Lung (tissue), 12 donors: Measurements from ENCODE around the gene AASDHPPT. TPM values are rescaled to one million over a fixed set of nuclear protein-coding genes. Genes with fewer than 3 reads are reported as not detected.

Source experiments
- ATAC-seq: fragments of 200-7000 bp; cut with Tn5 transposase; one replicate; pipeline ENCODE4 v1.9.1; 2020; ENCODE audit warnings: moderate number of reproducible peaks; ENCODE audit not compliant: insufficient read depth, low FRiP score
- DNase-seq, 3 donors: peaks; one replicate each; pipeline ENCODE4 v3.0.0-alpha.2; 2013 to 2017
- H3K27ac ChIP-seq, 2 donors: one replicate each; pipeline ENCODE4 v1.5.1; 2013; ENCODE audit warnings: mild to moderate bottlenecking in 2 of 2, moderate library complexity in 2 of 2, control low read depth in 1 of 2, inconsistent platforms in 1 of 2, low read depth in 1 of 2, low read length in 1 of 2
- H3K27me3 ChIP-seq, 3 donors: one replicate each; pipeline ENCODE4 v1.5.1; 2013; ENCODE audit warnings: low read length in 2 of 3; ENCODE audit not compliant: control insufficient read depth in 3 of 3, insufficient read depth in 3 of 3
- H3K36me3 ChIP-seq, 4 donors: one replicate each; pipeline ENCODE4 v1.5.1; 2013; ENCODE audit warnings: low read length in 4 of 4, mild to moderate bottlenecking in 1 of 4, moderate library complexity in 1 of 4; ENCODE audit not compliant: control insufficient read depth in 4 of 4, insufficient read depth in 4 of 4
- H3K4me1 ChIP-seq, 5 donors: one replicate each; pipeline ENCODE4 v1.5.1; 2013; ENCODE audit warnings: low read length in 5 of 5, mild to moderate bottlenecking in 2 of 5, moderate library complexity in 1 of 5; ENCODE audit not compliant: control insufficient read depth in 5 of 5, insufficient read depth in 5 of 5
- H3K4me3 ChIP-seq: one replicate; pipeline ENCODE4 v1.5.1; 2013; ENCODE audit warnings: mild to moderate bottlenecking, control low read depth, moderate library complexity
- H3K9ac ChIP-seq, 2 donors: one replicate each; pipeline ENCODE4 v1.5.1; 2013; ENCODE audit warnings: low read length in 2 of 2, control low read depth in 1 of 2; ENCODE audit not compliant: insufficient read depth in 1 of 2
- H3K9me3 ChIP-seq, 4 donors: one replicate each; pipeline ENCODE4 v1.5.1; 2013; ENCODE audit warnings: low read length in 3 of 4, mild to moderate bottlenecking in 1 of 4, moderate library complexity in 1 of 4; ENCODE audit not compliant: control insufficient read depth in 4 of 4, insufficient read depth in 3 of 4
- WGBS, 2 donors: extraction: QIAGEN DNeasy Blood & Tissue Kit; methylation state at CpG; one replicate each; pipeline ENCODE4 v1.1.7; 2013; 5-methylcytosine and 5-hydroxymethylcytosine counted together
- polyA plus RNA-seq, 2 donors: library from polyadenylated mRNA; stranded (reverse); fragments of 200-250 nt; gene quantifications; one replicate each; pipeline ENCODE4 v1.2.1, GENCODE V29; 2013
- total RNA-seq, 2 donors: library from RNA; depleted of rRNA in 1 of 2; stranded (reverse); fragments of >200 nt in 1 of 2; gene quantifications; one replicate each; pipeline ENCODE4 v1.2.1, GENCODE V29; 2014 to 2021
- TF ChIP-seq, protein P1 (sequence below): IDR thresholded peaks from 2 replicates; pipeline ENCODE4 v1.5.1; 2012; ENCODE audit warnings: mild to moderate bottlenecking; ENCODE audit errors: control extremely low read depth, extremely low read depth
- donor health status: control.
- donor health status: control.
- donor health status: Bipolar disorder and iron deficiency.
- donor health status: healthy.
- donor health status: DM: yes; HTN: yes; CAD: no.

The AASDHPPT gene
- total and polyA plus RNA-seq, 4 donors = 13.0 to 57.2 (median 19.9) TPM

- TF ChIP-seq, protein P1, sequence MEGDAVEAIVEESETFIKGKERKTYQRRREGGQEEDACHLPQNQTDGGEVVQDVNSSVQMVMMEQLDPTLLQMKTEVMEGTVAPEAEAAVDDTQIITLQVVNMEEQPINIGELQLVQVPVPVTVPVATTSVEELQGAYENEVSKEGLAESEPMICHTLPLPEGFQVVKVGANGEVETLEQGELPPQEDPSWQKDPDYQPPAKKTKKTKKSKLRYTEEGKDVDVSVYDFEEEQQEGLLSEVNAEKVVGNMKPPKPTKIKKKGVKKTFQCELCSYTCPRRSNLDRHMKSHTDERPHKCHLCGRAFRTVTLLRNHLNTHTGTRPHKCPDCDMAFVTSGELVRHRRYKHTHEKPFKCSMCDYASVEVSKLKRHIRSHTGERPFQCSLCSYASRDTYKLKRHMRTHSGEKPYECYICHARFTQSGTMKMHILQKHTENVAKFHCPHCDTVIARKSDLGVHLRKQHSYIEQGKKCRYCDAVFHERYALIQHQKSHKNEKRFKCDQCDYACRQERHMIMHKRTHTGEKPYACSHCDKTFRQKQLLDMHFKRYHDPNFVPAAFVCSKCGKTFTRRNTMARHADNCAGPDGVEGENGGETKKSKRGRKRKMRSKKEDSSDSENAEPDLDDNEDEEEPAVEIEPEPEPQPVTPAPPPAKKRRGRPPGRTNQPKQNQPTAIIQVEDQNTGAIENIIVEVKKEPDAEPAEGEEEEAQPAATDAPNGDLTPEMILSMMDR = no peak
- ATAC-seq (no peak), DNase-seq (no peak)
- no peak overlapping the region for H3K9ac ChIP-seq
- H3K4me3 ChIP-seq = no peak overlapping the region
- 96 to 98% methylated on average over 1 of the region's 1 CpG for WGBS, 2 donors
- no peak overlapping the region for H3K27ac ChIP-seq
- no peaks in the 10 kb centered on the region for H3K27me3 ChIP-seq
- peaks cover 3 to 55% (median 30%) of the 10 kb centered on the region in 4 donors for H3K36me3 ChIP-seq
- H3K4me1 ChIP-seq = peaks cover 0 to 6% (median 3%) of the 10 kb centered on the region in 5 donors
- H3K9me3 ChIP-seq = no peaks in the 10 kb centered on the region
Observed at GRCh38 chr11:106092446-106092845, 15.0 kb downstream of the AASDHPPT start.

DNA sequence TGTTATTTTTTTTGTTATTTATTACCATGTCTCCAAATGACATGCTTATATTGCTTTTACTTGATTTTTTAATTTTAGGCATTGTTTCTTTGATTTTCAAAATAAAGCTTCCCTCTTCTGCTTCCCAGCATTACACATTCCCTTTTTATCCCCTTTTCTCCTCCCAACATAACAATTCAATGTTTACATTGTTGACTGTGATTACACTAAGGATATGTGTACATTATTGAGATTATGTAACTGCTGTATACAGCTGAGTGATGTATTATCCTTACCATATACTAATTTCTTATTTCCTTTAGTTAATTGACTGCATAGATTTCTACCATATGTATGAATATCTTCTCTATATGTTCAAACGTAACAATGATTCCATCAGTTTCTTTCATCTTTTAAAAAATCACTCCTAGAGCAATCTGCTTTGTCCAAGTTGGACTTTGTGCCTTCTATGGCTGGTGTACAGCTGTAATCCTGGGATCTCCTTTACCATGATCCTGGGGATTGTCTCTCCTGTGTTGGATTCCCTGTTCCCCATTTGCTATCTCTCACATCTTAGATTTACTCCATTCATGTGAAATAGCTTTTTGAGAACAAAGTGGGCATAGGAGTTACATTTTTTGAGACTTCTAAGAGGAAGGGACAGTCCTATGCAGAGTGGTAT lies 21.6 kb downstream of the AASDHPPT start:
- H3K4me1 ChIP-seq = no peaks in the 10 kb centered on the region
- peaks cover 0 to 2% (median 0%) of the 10 kb centered on the region in 4 donors for H3K9me3 ChIP-seq
- H3K27ac ChIP-seq = no peak overlapping the region
- DNase-seq (no peak), ATAC-seq (no peak)
- H3K36me3 ChIP-seq = peaks cover 2 to 30% (median 17%) of the 10 kb centered on the region in 4 donors
- WGBS, 2 donors = 85 to 89% methylated on average over 1 of the region's 1 CpG
- TF ChIP-seq, protein P1 = no peak
- no peaks in the 10 kb centered on the region for H3K27me3 ChIP-seq
- no peak overlapping the region for H3K9ac ChIP-seq
- H3K4me3 ChIP-seq = no peak overlapping the region

- H3K27me3 ChIP-seq = no peaks in the 10 kb centered on the region
- H3K9ac ChIP-seq = no peak overlapping the region
- no peak overlapping the region for H3K27ac ChIP-seq
- ATAC-seq (no peak), DNase-seq (no peak)
- 75 to 85% methylated on average over 3 of the region's 3 CpGs for WGBS, 2 donors
- H3K4me3 ChIP-seq = no peak overlapping the region
- peaks cover 0 to 2% (median 0%) of the 10 kb centered on the region in 4 donors for H3K9me3 ChIP-seq
- peaks cover 0 to 16% (median 6%) of the 10 kb centered on the region in 4 donors for H3K36me3 ChIP-seq
- TF ChIP-seq, protein P1 = no peak
- H3K4me1 ChIP-seq = no peaks in the 10 kb centered on the region
Observed at GRCh38 chr11:106101370-106101769, 23.9 kb downstream of the AASDHPPT start.

DNA sequence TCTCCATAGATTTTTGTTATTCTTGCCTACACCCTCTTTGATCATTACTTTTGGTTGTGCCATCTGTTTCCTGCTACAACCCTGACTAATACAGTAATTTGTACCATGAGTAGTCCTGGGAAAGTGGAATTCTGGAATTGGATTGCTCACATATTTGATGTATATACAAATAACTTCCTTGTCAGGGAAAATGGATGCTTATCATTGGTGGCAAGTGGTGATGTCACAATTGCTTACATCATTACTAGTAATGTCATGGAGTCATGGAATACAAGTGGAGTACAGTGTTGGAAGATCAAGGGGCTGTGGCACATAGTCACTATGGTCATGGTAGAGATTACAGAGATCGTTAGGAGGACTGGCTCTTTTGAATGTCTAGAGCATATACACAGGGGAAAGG lies 24.4 kb downstream of the AASDHPPT start:
- no peaks in the 10 kb centered on the region for H3K4me1 ChIP-seq
- H3K4me3 ChIP-seq = no peak overlapping the region
- DNase-seq = no peak
- 90 to 91% methylated on average over 1 of the region's 1 CpG for WGBS, 2 donors
- H3K9ac ChIP-seq = no peak overlapping the region
- ATAC-seq = no peak
- H3K27me3 ChIP-seq = no peaks in the 10 kb centered on the region
- H3K27ac ChIP-seq = no peak overlapping the region
- peaks cover 0 to 2% (median 0%) of the 10 kb centered on the region in 4 donors for H3K9me3 ChIP-seq
- TF ChIP-seq, protein P1 = no peak
- H3K36me3 ChIP-seq = peaks cover 0 to 13% (median 4%) of the 10 kb centered on the region in 4 donors
